HG02943 (cell line): ENCODE results near the gene NKTR.

ENCODE experiments used
- ATAC-seq: cut with Tn5 transposase; IDR thresholded peaks from one replicate; pipeline ENCODE4 v1.9.1; 2021; ENCODE audit warnings: mild to moderate bottlenecking, low read depth, moderate library complexity; ENCODE audit not compliant: unreplicated experiment

The NKTR gene

GRCh38 chr3:42647821-42648459 lies 47.5 kb downstream of the NKTR start:
- no peak for ATAC-seq

DNA sequence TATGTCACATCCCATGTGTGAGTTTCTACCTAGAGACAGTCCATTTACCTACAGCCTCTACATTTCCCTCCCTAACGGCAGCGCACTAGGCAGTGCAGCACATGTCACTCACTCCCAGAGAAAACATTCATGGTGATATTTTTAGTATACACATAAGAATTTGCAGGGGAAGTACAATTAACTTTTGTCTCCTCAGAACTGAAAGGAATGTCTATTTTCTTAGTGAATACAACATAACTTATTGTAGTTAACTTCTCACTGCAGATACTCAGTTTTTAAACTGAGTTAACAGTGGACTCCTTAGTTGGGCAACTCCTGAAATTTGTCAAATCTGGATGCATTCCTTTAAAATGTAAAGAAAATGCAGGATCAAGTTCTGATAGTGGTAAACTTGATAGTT lies 48.5 kb downstream of the NKTR start:
- ATAC-seq: no peak

DNA sequence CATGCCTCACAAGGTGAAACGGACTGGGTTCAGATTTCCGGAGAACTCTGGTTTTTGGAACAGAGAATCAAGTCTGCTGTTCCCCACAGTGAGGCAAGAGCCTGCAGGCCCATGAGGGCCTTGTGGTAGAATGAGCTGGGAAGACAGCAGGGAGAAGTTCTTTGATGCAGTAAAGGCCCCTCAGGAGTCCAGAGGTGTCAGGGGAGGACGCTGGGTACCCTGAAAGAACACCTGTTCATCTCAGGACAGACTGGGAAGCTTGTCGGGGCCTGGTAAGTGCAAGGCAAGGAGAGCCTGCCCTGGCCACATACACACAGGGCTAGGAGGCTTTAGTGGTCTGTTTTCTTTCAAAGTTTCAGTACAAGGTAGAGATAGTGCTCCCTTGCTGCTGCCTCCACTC lies 49.3 kb downstream of the NKTR start:
- no peak for ATAC-seq

DNA sequence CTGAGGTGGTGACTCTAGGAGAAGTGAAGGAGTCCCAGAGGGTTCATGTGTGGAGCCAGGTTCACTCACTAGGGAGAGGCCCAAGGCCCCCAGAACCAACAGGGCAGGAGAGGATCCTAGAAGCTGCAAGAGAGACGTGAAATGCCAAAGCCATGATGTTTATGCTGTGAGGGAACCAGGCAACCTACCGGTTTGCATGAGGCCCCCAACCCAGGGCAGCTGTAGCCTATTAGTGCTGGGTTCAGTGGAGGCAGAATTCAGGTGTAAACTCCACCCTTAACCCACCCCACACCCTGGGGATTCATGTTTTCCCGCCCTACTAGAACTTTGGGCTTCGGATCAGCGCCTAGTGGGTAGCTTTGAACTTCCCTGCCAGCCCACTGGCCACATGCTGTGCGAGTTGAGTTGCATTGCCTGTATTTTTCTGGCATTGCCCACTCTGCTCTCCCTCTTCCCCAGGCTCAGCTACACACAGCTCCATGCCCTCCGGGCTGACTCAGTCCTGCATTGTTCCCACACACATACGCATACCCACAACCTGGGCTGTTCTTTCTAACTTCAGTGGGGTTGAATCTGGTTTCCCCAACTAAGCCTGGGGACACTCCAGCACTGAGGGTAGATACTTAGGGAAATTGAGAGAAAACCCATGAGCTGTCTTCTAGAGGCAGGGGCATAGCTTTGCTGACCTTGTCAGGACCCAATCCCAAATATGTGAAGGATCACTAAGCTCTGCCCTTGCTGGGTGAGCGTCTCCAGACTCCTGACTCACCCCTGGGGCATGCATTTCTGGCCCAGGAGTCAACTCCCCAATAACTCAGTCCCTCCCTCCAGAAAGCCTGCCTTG lies 51.0 kb downstream of the NKTR start:
- ATAC-seq: no peak

GRCh38 chr3:42652251-42652610 lies 51.7 kb downstream of the NKTR start:
- ATAC-seq: no peak

GRCh38 chr3:42652611-42653302 lies 52.3 kb downstream of the NKTR start:
- peak; percentile 48 for ATAC-seq

GRCh38 chr3:42653303-42653559 lies 52.7 kb downstream of the NKTR start:
- ATAC-seq: no peak

DNA sequence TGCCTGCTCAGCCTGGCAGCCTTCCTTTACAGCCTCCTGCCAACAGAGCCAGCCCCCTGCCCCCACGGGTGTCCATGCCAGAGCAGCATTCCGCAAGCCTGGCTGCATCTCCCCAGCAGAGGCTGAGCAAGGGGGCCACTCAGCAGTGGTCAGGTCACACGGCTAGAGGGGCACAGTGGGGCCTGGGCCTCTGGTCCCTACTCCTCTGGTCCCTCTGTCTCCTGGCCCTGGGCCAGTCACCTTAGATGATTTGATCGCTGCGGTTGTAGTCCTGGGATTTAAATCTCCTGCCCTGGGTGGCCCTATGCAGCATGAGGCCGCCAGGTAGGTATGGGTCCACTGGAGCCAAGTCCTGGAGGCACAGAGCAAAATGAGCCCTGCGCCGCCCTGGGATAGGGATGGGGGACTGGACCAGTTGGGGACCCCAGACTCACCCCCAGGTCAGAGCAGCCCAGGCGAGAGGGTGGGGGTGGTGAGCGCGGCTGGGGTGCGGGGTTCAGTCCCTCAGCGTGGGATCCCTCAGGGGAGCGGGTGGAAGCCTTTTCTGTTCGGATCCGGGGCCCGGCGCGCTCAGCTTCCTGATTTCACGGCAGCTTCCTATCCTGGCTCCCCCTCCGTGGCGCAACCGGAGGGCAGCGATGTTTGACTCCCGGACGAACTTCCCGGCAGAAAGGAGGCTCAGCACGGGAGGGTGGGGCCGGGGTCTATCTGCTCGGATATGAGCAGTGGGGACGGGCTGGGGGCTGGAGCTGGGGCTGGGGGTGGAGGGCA lies 53.3 kb downstream of the NKTR start, which contains the start of gene ZBTB47:
TSS of gene ZBTB47 (plus strand) at position 138 of the 771 bp plus-strand sequence. CDS start 4,659 bp downstream, outside the sequence.
- ATAC-seq: no peak

GRCh38 chr3:42654331-42655201 lies 54.1 kb downstream of the NKTR start:
- no peak for ATAC-seq

- ATAC-seq: no peak
Observed at GRCh38 chr3:42655331-42655888, 54.9 kb downstream of the NKTR start.

GRCh38 chr3:42655980-42656679 lies 55.6 kb downstream of the NKTR start:
- no peak for ATAC-seq

GRCh38 chr3:42656680-42657610 lies 56.5 kb downstream of the NKTR start:
- ATAC-seq: no peak

DNA sequence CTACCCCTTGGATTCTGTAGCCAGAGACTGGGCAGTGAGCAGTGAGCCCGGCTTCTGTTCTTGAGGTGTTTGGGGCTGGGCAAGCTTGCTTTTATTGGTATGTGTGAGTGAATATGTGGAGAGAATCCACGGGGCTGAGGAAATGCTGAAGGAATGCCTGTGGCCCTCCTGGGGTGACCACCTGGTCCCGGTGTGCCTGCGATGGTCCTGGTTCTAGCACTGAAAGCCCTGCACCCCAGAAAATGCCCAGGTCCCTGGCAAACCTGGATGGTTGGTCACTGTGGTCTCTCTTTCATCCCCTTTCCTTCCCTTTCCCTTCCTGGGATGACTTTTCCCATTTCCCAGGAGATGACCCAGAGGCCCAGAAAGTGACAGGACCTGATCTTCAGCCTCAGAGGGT lies 57.2 kb downstream of the NKTR start:
- ATAC-seq: no peak

DNA sequence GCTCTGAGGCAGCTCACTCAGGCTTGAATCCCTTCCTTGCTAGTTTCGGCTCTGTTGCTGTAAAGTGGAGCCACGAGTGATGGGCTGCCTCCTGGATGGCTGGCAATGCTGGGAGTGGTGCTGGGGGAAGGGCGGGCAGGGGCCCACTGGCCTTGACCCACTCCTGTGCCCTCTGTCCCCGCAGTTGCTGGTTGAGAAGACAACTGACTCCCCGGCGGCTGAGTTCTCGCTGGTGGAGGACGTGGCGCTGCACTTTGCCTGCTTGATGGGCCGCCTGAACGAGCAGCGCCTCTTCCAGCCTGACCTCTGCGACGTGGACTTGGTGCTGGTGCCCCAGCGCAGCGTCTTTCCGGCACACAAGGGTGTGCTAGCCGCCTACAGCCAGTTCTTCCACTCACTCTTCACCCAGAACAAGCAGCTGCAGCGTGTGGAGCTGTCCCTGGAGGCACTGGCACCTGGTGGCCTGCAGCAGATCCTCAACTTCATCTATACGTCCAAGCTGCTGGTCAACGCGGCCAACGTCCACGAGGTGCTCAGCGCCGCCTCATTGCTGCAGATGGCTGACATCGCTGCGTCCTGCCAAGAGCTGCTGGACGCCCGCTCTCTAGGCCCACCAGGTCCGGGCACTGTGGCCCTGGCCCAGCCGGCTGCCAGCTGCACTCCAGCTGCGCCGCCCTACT lies 57.7 kb downstream of the NKTR start:
- ATAC-seq: no peak

GRCh38 chr3:42658771-42659390 lies 58.4 kb downstream of the NKTR start:
- ATAC-seq: no peak

- no peak for ATAC-seq
Observed at GRCh38 chr3:42659451-42660130, 59.1 kb downstream of the NKTR start.
